Stimulated activated CD8-positive, alpha-beta memory T cell treated with anti-CD3 and anti-CD28 coated beads, Interleukin-7, amount 100 ng/mL, for 1 hour (primary cell): ENCODE data around the gene ECPAS.
"Not testable (repeated sequence)": the region's sequence is repeated elsewhere in the genome, so short reads cannot be mapped to it uniquely, and the experiment has no call there.

Experiments used
- DNase-seq, 2 donors: peaks; one replicate each; pipeline ENCODE4 v3.0.0-alpha.2; 2020; ENCODE audit warnings: low read depth in 2 of 2

ECPAS gene

DNA sequence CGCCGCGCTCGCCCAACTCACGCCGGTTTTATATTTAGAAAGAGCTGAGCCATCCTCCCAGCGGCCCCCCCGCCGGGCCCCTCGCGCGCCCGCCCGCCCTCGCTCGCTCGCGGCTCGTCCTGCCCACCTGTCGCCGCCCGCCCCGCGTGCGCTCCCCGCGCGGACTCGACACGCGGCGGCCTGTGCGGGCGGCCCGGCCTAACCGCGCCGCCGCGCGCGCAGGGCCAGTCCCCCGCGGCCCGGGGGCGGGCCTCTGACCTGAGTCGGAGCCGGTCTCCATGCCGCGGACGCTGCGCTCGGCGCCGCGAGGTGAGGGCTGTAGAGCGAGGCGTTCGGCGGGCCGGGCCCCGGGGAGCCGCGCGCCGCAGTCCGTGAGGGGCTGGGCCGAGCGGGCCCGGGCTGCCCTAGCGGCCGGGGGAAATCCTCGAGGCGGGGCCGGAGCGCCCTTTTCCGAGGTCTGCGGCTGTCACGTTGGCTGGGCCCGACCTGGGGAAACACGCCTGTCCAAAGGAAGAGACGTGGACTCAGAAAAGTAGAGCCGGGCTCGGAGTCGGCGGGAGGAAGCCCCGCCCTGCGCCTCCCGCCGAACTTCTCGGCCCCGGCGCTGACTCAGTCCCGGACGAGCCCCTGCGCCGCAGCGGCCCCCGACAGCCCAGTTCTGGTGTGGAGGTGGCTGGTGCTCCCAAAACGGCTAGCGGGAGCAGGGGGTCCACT is at the start of gene ECPAS:
Gene ECPAS, minus strand, starts transcription at position 526 of the 714 bp plus-strand sequence. CDS start 11,465 bp downstream, outside the sequence.
- peak; percentile 28 to 32 for DNase-seq

DNA sequence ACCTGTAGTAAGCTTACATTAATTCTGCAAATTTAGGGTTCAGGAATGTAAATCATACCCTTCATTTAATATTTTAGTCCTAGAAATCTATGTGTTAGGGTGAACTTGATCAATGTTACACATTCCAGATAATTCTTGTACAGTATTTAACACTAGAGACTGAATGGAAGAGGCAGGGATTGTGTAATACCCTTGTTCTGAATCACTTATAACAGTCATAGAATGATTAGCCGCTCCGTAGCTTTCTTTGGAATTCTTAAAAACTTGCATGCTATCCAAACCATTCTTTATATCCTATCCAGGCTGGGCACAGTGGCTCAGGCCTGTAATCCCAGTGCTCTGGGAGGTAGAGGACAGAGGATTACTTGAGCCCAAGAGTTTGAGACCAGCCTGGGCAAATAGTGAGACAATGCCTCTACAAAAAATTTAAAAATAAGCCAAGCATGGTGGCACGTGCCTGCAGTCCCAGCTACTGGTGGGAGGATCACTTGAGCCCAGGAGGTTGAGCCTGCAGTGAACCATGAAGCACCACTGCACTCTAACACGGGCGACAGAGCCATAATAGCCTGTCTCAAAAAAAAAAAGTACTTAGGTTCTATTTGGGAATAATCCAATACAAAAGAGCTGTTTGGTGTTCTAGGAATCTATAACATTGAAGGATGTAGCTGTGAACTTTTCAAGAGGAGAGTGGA is 49.1 kb upstream of the ECPAS start:
- no peak for DNase-seq

- DNase-seq, result no peak
These were observed 47.5 kb upstream of the ECPAS start for GRCh38 chr9:111531716-111532115.

DNA sequence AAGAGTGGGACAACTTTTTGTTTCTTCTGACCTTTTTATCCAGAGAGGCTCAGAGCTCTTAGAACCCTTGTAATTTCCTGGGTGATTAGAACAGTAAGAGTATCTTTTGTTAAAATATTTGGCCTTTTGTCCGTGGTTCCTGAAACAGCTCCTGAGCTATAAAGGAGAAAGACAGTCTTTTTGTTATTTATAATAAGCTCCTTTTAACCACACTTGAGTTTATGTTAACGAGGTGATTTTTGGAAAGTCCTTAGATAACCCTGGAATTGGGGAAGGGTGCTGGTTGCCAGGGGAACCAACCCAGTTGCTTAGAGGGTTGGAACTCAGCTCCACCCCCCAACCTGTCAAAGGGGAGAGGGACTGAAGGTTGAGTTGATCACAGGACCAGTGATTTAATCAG is 45.6 kb upstream of the ECPAS start:
- no peak for DNase-seq

- no peak for DNase-seq
These were observed 43.2 kb upstream of the ECPAS start for GRCh38 chr9:111527347-111527746.

GRCh38 chr9:111525056-111525977 is 41.1 kb upstream of the ECPAS start, which contains the start of gene ZNF483:
Gene ZNF483 (plus strand): TSS chr9:111525179. CDS start chr9:111527396, 2,217 bp downstream.
- DNase-seq, result peak; percentile 20 to 49

DNA sequence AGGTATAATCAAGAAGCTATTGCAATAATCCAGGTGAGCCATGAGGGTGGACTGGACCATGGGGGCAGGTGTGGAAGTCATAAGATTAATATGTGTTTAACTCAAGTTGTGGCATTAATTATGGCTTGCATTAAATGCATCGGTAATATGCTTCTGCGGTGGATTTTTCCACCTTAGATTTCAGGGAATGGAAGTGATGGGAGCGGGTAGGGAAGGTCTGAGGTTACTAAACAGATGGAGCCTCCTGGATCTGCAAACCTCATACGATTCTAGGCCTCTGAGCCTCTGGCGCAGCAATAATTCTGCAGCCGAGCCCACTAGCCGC is 40.5 kb upstream of the ECPAS start:
- DNase-seq, result no peak

DNA sequence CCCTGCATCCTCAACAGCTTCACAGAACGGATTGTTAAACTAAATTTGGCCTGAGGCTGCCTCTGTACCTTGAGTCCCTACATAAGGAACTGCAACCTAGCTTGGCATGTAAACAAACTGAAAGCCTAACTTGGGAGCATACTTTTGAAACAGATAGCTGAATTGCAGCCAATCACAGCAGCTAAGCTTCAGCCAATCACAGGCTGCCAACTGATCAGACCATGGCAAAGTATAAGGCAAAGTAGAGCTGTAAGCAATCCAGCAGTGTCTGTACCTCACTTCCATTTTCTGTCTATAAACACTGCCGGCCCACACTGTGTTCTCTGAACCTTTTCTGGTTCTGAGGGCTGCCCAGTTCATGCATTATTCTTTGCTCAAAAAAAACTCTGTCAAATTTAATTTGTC is 31.9 kb upstream of the ECPAS start:
- DNase-seq, result no peak

DNA sequence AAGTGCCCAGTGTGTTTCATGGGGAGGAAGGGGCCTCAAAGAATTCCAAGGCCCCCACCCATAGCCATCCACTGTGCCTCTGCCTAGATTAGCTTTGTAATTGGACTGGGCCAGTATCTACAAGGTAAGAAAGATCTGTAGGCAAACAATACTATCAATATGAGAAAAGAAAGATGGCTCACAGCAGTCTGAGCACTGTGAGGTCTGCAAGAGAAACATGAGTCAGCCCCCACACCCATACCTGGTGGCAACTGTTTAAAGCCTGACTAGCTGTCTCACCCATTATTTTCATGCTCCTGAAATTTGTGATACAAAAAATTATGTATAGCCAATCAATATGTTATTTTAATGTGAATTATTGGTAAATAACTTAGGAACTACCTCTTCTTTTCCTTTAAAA is 30.8 kb upstream of the ECPAS start:
- DNase-seq, result no peak

DNA sequence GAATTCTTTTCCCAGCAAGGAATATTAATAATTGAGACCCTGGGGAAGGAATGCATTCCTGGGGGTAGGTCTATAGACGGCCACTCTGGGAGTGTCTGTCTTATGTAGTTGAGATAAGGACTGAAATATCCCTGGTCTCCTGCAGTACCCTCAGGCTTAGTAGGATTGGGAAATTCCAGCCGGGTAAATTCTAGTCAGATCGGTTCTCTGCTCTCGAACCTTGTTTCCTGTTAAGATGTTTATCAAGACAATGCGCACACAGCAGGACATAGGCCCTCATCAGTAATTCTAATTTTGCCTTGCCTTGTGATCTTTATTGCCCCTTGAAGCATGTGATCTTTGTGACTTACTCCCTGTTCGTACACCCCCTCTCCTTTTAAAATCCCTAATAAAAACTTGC is 27.4 kb upstream of the ECPAS start:
- DNase-seq, result not testable (repeated sequence)

DNA sequence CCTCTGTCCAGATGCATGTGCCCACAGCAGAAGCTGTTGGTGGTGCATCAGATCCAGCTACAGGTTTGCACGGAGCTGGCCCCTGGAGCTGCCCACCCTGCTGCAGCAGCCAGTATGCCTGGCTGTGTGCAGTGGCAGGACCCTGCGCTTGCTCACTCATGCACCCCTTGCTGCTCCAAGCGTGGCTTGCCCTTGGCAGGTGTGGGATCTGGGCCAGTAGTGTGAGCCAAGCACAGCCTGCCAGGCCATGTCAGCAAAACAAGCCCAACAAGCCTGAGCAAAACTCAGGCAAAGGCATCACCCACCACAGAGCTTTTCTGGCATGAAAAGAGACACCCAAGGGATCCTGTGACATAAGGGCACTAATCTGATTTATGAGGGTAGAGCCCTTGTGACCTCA is 18.3 kb upstream of the ECPAS start:
- no peak for DNase-seq

DNA sequence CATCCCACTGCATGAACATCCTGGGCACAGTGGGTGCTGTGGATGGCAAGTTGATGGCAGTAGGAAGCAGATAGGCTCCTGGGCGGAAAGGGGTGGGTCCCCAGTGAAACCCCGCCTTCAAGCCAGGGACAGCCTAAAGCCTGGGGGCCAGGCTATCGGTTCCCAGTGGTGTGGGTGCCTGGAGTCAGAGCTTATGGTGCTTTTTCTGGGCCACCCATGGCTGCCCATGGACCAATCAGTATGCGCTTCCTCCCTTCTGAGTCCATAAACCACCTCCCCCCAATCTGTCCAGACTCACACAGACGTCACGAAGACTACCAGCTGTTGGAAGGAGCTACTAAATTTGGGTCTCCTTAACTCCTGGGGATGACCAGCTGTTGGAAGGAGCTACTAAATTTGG is 17.5 kb upstream of the ECPAS start:
- no peak for DNase-seq

DNA sequence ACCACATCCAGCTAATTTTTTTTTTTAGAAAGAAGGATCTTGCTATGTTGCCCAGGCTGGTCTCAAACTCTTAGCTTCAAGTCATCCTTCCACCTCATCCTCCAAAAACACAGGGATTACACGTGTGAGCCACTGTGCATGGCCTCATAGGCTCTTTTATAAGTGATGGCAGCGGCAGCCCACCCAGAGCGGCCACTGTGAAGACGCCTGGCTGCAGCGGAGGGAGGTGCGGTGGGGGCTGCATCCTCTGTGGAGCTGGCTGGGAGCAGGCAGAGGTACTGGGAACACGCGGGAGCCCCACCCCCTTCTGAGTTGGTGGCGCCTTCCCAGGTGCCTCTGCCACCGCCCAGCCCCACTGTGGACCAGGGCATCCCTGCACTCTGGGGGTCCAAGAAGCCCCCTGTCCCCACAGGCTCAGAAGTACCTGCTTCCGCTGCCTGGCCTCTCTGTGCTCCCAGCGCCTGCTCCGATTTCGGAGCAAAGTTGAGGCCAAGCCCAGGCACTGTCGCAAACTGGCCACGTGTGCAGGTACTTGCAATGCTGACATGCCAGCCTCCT is 16.9 kb upstream of the ECPAS start:
- DNase-seq, result no peak

GRCh38 chr9:111497196-111497595 is 13.0 kb upstream of the ECPAS start:
- DNase-seq, result not testable (repeated sequence)

DNA sequence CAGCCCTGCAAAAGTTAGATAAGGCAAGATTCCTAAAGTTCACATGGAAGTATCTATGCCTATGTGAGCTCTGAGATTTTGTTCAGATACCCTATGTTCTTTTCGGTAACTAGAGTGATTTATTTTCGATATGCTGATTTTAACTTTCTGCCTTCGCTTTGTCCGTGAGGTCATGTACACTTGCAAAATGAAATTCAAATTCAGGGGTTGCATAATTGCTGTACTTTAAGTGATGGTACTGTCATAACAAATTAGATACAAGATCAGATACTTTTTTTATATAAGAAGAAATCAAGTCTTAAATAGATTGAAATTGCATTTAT is 350 bp upstream of the ECPAS start:
- DNase-seq, result no peak

- peak; percentile 2 to 11 for DNase-seq
These were observed 735 bp downstream of the ECPAS start for GRCh38 chr9:111483439-111483857.

GRCh38 chr9:111482694-111483438 is 1.3 kb downstream of the ECPAS start:
- DNase-seq, result peak; percentile 20 to 37

- no peak for DNase-seq
These were observed 2.1 kb downstream of the ECPAS start for GRCh38 chr9:111481885-111482636.

DNA sequence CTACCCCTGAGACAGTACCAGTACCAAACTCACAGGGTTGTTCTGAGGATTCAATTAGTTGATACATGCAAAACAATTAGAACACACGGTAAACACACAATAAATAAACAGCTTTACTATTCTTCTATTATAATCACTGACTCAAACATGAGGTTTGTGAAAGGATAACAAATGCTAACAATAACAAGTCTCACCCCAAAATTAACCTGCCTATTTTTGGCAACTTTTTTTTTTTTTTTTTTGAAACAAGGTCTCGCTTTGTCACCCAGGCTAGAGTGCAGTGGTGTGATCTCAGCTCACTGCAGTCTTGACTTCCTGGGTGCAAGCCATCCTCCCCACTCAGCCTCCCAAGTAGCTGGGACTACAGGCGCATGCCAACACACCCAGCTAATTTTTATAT is 6.5 kb downstream of the ECPAS start:
- no peak for DNase-seq

- no peak for DNase-seq
These were observed 9.0 kb downstream of the ECPAS start for GRCh38 chr9:111475195-111475594.

DNA sequence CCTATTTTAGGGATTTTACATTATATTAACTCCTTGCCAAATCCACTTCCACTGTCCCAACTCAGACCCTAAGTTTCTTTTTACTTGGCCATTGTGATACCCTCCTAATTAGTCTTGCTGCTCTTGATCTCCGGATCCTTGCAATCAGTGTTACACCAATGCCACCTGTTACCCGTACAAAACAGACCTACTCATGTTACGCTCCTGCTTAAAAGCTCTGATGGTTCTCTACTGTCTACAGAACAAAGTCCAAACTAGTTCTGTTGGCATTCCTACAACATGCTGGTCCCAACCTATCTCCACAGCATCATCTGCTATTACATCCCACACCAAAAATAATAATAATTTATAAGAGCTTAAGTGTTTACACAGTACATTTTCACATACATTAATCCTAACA is 9.8 kb downstream of the ECPAS start:
- DNase-seq, result no peak
